NOMO-1 treated with dmso at 0.1 percent for 144 hours (cell line): ENCODE data around the gene OSCAR.
"Not testable (repeated sequence)": the region's sequence is repeated elsewhere in the genome, so short reads cannot be mapped to it uniquely, and the experiment has no call there.

ENCODE experiments used
- DNase-seq: peaks from one replicate; lab custom pipeline; 2025; ENCODE audit not compliant: unreplicated experiment; lab: John Stamatoyannopoulos, UW

Gene OSCAR

GRCh38 chr19:54127688-54128440, 27.3 kb upstream of the OSCAR start:
- no peak for DNase-seq

GRCh38 chr19:54125713-54126112, 25.1 kb upstream of the OSCAR start:
- no peak for DNase-seq

GRCh38 chr19:54124393-54124792, 23.8 kb upstream of the OSCAR start:
- DNase-seq, result no peak

GRCh38 chr19:54123682-54124081, 23.1 kb upstream of the OSCAR start:
- no peak for DNase-seq

GRCh38 chr19:54121259-54121658, 20.7 kb upstream of the OSCAR start:
- DNase-seq, result no peak

GRCh38 chr19:54115109-54116063, 14.8 kb upstream of the OSCAR start, which contains the start of the genes PRPF31 and TFPT:
PRPF31 (plus strand) TSS chr19:54115754; CDS start chr19:54118279, 2,525 bp downstream.
TFPT (minus strand) TSS chr19:54115657; CDS start chr19:54115269, 388 bp downstream.
- DNase-seq, result peak; percentile 95

GRCh38 chr19:54114340-54115108, 13.9 kb upstream of the OSCAR start:
- DNase-seq, result peak; percentile 64

GRCh38 chr19:54109651-54110050, 9.0 kb upstream of the OSCAR start:
- no peak for DNase-seq

GRCh38 chr19:54108496-54108895, 7.9 kb upstream of the OSCAR start:
- no peak for DNase-seq

- no peak for DNase-seq
These were observed 7.4 kb upstream of the OSCAR start for GRCh38 chr19:54107876-54108490.

GRCh38 chr19:54106716-54107115, 6.1 kb upstream of the OSCAR start:
- no peak for DNase-seq

- no peak for DNase-seq
These were observed 5.2 kb upstream of the OSCAR start for GRCh38 chr19:54105796-54106195.

GRCh38 chr19:54104998-54105715, 4.6 kb upstream of the OSCAR start:
- no peak for DNase-seq

- peak; percentile 95 for DNase-seq
These were observed 2.0 kb upstream of the OSCAR start, which contains the start of gene NDUFA3 for GRCh38 chr19:54102421-54103169. NDUFA3 (plus strand) TSS chr19:54102855; CDS start chr19:54102879, 24 bp downstream.

- DNase-seq, result not testable (repeated sequence)
These were observed 724 bp downstream of the OSCAR start for GRCh38 chr19:54099903-54100255.

GRCh38 chr19:54099190-54099902, 1.3 kb downstream of the OSCAR start:
- DNase-seq, result no peak

- peak; percentile 55 for DNase-seq
These were observed 3.9 kb downstream of the OSCAR start for GRCh38 chr19:54096617-54097106.

GRCh38 chr19:54095859-54096616, 4.6 kb downstream of the OSCAR start:
- peak; percentile 48 for DNase-seq
